ENCODE results near the gene TM7SF2. TPM values are rescaled to one million over a fixed set of nuclear protein-coding genes. Genes with fewer than 3 reads are reported as not detected.

The TM7SF2 gene
- total and polyA plus RNA-seq, 2 of the 8 experiments (the other 6 are each of a cell fraction or from before 2014, with no cell fraction given), result 40.1 to 96.0 TPM

- H3K18ac ChIP-seq (ENCODE audit: extremely low read depth, low read length), result no peak overlapping the region
- peaks cover 0 to 7% of the 10 kb centered on the region in 2 experiments for H4K20me1 ChIP-seq (replicated peaks in 1 of 2; ENCODE audit: control insufficient read depth in 1 of 2, insufficient read depth in 2 of 2, low read length in 2 of 2)
- no peak overlapping the region for H2BK12ac ChIP-seq (ENCODE audit: low read depth, low read length)
- H3K36me3 ChIP-seq (ENCODE audit: control insufficient read depth in 2 of 4, insufficient read depth in 4 of 4, low read length in 3 of 4), result peaks cover 0 to 3% (median 0%) of the 10 kb centered on the region in 4 experiments; a peak in 2 of 8 replicates
- H2AFZ ChIP-seq (ENCODE audit: low read length), result no peak overlapping the region
- DNase-seq (ENCODE audit: low read depth in 1 of 2, low spot score in 2 of 2) (no peak), FAIRE-seq (no peak)
- TF ChIP-seq ATF2 (IDR thresholded peaks at IDR 0.05; ENCODE audit: low read length) (no peak), TAF1 (IDR thresholded peaks at IDR 0.05; ENCODE audit: low read depth, low read length) (no peak), JUN (IDR thresholded peaks at IDR 0.05; ENCODE audit: low read depth, low read length) (no peak), GTF2F1 (IDR thresholded peaks at IDR 0.05; ENCODE audit: borderline replicate concordance, low read depth, low read length) (no peak), BCL11A (IDR thresholded peaks at IDR 0.05; ENCODE audit: low read depth in 2 of 2, low read length in 2 of 2) (no peak), JUND (IDR thresholded peaks at IDR 0.05; ENCODE audit: low read length) (no peak)
- no peaks in the 10 kb centered on the region for H3K9me3 ChIP-seq (ENCODE audit: insufficient read depth in 2 of 2, low read depth in 1 of 2, low read length in 1 of 2)
- H3K4me2 ChIP-seq (ENCODE audit: insufficient read depth in 1 of 2, low read depth in 2 of 2, low read length in 2 of 2), result no peak overlapping the region
- H3K79me2 ChIP-seq (ENCODE audit: control insufficient read depth in 1 of 2, insufficient read depth in 2 of 2, low read length in 2 of 2), result peaks cover 0 to 13% of the 10 kb centered on the region in 2 experiments; a peak in 1 of 4 replicates
- no peak overlapping the region for H2AK5ac ChIP-seq (ENCODE audit: low read depth, low read length)
- no peak overlapping the region for H3K4ac ChIP-seq (replicated peaks; ENCODE audit: insufficient read length, low read depth, low read length)
- H2BK5ac ChIP-seq (ENCODE audit: low read depth, low read length), result no peak overlapping the region
- no peak overlapping the region for H3K14ac ChIP-seq (ENCODE audit: insufficient read length)
- no peak overlapping the region for H3K56ac ChIP-seq (replicated peaks; ENCODE audit: insufficient read length, low read depth, low read length)
- peaks cover 2% of the 10 kb centered on the region; the same call in 1 of the 2 replicates for H3K79me1 ChIP-seq (ENCODE audit: low read depth, low read length)
- H4K5ac ChIP-seq (ENCODE audit: insufficient read length, low read depth, low read length), result no peak overlapping the region
- POLR2A ChIA-PET (ENCODE audit: partially characterized antibody), result interaction anchor here (1.0 to 16.8 kb wide), 8 partner anchors 11 to 29 kb away, joined by 3 to 230 read pairs (median 18); partner anchors contain the start of genes CDCA5, FAU, MRPL49 and TM7SF2
- H3K23me2 ChIP-seq (ENCODE audit: low read depth, low read length), result no peaks in the 10 kb centered on the region
- H3K23ac ChIP-seq (ENCODE audit: insufficient read length), result no peak overlapping the region
- no peak overlapping the region for H4K91ac ChIP-seq (replicated peaks; ENCODE audit: insufficient read length, low read length)
- H3K4me1 ChIP-seq (replicated peaks in 1 of 4; ENCODE audit: control insufficient read depth in 3 of 4, insufficient read depth in 4 of 4, low read length in 3 of 4), result peaks cover 0 to 3% (median 3%) of the 10 kb centered on the region in 4 experiments; a peak in 6 of 7 replicates
- CTCF ChIA-PET (ENCODE audit: partially characterized antibody), result interaction anchor here (0.6 to 4.4 kb wide), 6 partner anchors 9 to 219 kb away, joined by 3 to 85 read pairs (median 3); partner anchors contain the start of genes TM7SF2 and ZNHIT2
- no peak overlapping the region for H3K4me3 ChIP-seq (ENCODE audit: extremely low read depth in 1 of 4, insufficient read depth in 2 of 4, low read depth in 3 of 4, low read length in 4 of 4)
- no peak overlapping the region for H2BK15ac ChIP-seq (ENCODE audit: low read length)
- no peak overlapping the region for H4K8ac ChIP-seq (ENCODE audit: extremely low read depth, insufficient read depth, low read length)
- no peak overlapping the region for H2BK20ac ChIP-seq (ENCODE audit: low read length)
- H3K27ac ChIP-seq (ENCODE audit: low read depth, low read length), result no peak overlapping the region
- H2BK120ac ChIP-seq (replicated peaks; ENCODE audit: low read depth, low read length), result no peak overlapping the region
- 80% methylated on average over 6 of the region's 6 CpGs; no CpG with 5 or more reads in 1 of the 2 experiments for WGBS, 2 experiments (ENCODE audit: extremely low coverage in 1 of 2, insufficient coverage in 1 of 2, insufficient read length in 1 of 2, insufficient replicate concordance in 2 of 2, low coverage in 1 of 2, low lambda C conversion rate in 2 of 2, missing lambda C conversion rate in 1 of 2)
- H3K27me3 ChIP-seq (replicated peaks in 1 of 4; ENCODE audit: control insufficient read depth in 3 of 4, extremely low read depth in 1 of 4, insufficient read depth in 3 of 4, low read length in 3 of 4), result no peaks in the 10 kb centered on the region
- no peak overlapping the region for H3K9ac ChIP-seq (replicated peaks in 1 of 4; ENCODE audit: extremely low read depth in 1 of 4, low read depth in 3 of 4, low read length in 3 of 4)
Observed at GRCh38 chr11:65100674-65101350, 10.9 kb upstream of the TM7SF2 start.
